ENCODE data around the gene ZNF483. TPM values are rescaled to one million over a fixed set of nuclear protein-coding genes. Genes with fewer than 3 reads are reported as not detected.
"Not testable (repeated sequence)": the region's sequence is repeated elsewhere in the genome, so short reads cannot be mapped to it uniquely, and the experiment has no call there.

Gene ZNF483
- total RNA-seq, 1 donor from 2014 or later, result 8.7 TPM

GRCh38 chr9:111502506-111502905 is 22.5 kb upstream of the ZNF483 start:
- Histone ChIP-seq H3K9me3 (no peaks in the 10 kb centered on the region), H3K4me3 (no peak overlapping the region), H3K27ac (no peak overlapping the region), H3K27me3 (no peaks in the 10 kb centered on the region), H3K4me1 (no peaks in the 10 kb centered on the region), H3K36me3 (no peaks in the 10 kb centered on the region)
- no peak for DNase-seq
- no peak for ATAC-seq
- intact Hi-C loops (cut with DNase I), result no loop called here
- TF ChIP-seq CTCF (IDR thresholded peaks at IDR 0.05), result no peak

- H3K4me1 ChIP-seq; H3K27me3 ChIP-seq; DNase-seq; intact Hi-C loops (cut with DNase I); H3K4me3 ChIP-seq; ATAC-seq; H3K9me3 ChIP-seq; H3K36me3 ChIP-seq; H3K27ac ChIP-seq: not testable (repeated sequence)
Measured at GRCh38 chr9:111511581-111511980, 13.4 kb upstream of the ZNF483 start.

- no peak overlapping the region for H3K27ac ChIP-seq
- no peaks in the 10 kb centered on the region for H3K36me3 ChIP-seq
- DNase-seq, result no peak
- H3K4me3 ChIP-seq, result no peak overlapping the region
- H3K4me1 ChIP-seq, result no peaks in the 10 kb centered on the region
- no peaks in the 10 kb centered on the region for H3K27me3 ChIP-seq
- intact Hi-C loops (cut with DNase I), result no loop called here
- ATAC-seq, result no peak
- H3K9me3 ChIP-seq, result no peaks in the 10 kb centered on the region
- no peak for TF ChIP-seq CTCF (IDR thresholded peaks at IDR 0.05)
Measured at GRCh38 chr9:111514967-111515366, 10.0 kb upstream of the ZNF483 start.

- no peaks in the 10 kb centered on the region for H3K27me3 ChIP-seq
- ATAC-seq, result no peak
- intact Hi-C loops (cut with DNase I), result no loop called here
Measured at GRCh38 chr9:111516061-111516465, 8.9 kb upstream of the ZNF483 start.

GRCh38 chr9:111524731-111525055 is 286 bp upstream of the ZNF483 start:
- TF ChIP-seq CTCF (IDR thresholded peaks at IDR 0.05), result no peak
- intact Hi-C loops (cut with DNase I), result no loop called here
- Histone ChIP-seq H3K4me1 (peaks cover 6% of the 10 kb centered on the region), H3K27me3 (no peaks in the 10 kb centered on the region), H3K36me3 (no peaks in the 10 kb centered on the region), H3K27ac (no peak overlapping the region), H3K4me3 (peak overlapping the region; percentile 88), H3K9me3 (no peaks in the 10 kb centered on the region)
- ATAC-seq, result no peak
- no peak for DNase-seq

More at GRCh38 chr9:111516061-111516465, 8.9 kb upstream of the ZNF483 start:
- DNase-seq, result no peak
- Histone ChIP-seq H3K9me3 (no peaks in the 10 kb centered on the region), H3K4me1 (no peaks in the 10 kb centered on the region), H3K27ac (no peak overlapping the region), H3K36me3 (no peaks in the 10 kb centered on the region), H3K4me3 (no peak overlapping the region)
- TF ChIP-seq CTCF (IDR thresholded peaks at IDR 0.05), result no peak

- intact Hi-C loops (cut with DNase I), result no loop called here
- ATAC-seq (no peak), DNase-seq (no peak)
- Histone ChIP-seq H3K27me3 (no peaks in the 10 kb centered on the region), H3K36me3 (no peaks in the 10 kb centered on the region), H3K4me3 (no peak overlapping the region), H3K4me1 (peaks cover 6% of the 10 kb centered on the region), H3K27ac (no peak overlapping the region), H3K9me3 (no peaks in the 10 kb centered on the region)
- TF ChIP-seq CTCF (IDR thresholded peaks at IDR 0.05), result no peak
Measured at GRCh38 chr9:111527347-111527746, 2.4 kb downstream of the ZNF483 start.
